Stimulated activated CD4-positive, alpha-beta T cell treated with anti-CD3 and anti-CD28 coated beads, Interleukin-1b, Interleukin-23, amount 100 ng/mL, for 48 hours (primary cell): Measurements from ENCODE around the gene PAPPA2.

Experiments used
- DNase-seq: peaks from one replicate; pipeline ENCODE4 v3.0.0-alpha.2; 2020

Gene PAPPA2

DNA sequence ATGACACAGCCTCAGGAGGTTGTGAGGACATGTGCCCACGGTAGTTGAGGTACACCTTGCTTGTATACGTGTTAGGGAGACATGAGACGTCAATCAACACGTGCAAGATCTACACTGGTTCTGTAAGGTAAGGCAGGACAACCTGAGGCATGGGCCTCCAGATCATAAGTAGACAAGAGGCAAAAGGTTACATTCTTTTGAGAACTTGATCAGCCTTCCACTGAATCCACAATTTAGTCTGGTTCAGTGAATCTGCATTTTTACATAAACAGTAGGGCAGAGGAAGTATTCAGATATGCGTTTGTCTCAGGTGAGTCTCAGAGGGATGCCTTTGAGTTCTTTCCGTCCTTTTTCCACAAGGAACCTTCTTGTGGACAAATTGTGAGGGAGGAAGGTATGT is 352.6 kb downstream of the PAPPA2 start:
- no peak for DNase-seq

- no peak for DNase-seq
These were observed 353.3 kb downstream of the PAPPA2 start for GRCh38 chr1:176816232-176816631.

DNA sequence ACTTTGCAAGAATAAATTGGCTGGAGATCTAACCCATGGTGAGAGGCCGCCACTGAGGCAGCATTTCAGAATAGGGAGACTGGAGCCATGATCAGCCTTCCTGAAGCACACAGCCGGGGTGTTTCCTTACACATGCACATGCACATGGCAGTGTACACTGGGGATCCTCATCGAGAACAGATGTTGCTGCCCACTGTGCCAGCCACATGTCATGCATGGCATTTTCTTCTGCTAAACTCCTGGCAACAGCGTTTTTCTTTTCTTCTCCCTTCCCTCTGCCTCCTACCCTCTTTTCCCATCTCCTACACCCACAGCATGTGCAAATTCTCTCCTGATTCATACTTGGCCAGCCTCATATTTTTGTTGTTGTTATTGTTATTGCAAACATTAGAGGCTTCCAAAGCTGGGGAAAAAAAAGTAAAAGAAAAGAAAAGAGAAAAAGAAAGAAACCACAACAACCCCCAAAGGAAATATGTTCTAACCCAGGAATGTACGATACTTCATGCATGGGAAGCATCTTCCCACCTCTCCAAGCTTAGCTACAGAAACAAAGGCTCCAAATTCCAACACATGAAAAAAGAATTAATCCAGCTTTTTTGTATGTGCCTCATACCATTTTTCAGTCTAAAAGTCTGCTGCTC is 357.5 kb downstream of the PAPPA2 start:
- DNase-seq: no peak

DNA sequence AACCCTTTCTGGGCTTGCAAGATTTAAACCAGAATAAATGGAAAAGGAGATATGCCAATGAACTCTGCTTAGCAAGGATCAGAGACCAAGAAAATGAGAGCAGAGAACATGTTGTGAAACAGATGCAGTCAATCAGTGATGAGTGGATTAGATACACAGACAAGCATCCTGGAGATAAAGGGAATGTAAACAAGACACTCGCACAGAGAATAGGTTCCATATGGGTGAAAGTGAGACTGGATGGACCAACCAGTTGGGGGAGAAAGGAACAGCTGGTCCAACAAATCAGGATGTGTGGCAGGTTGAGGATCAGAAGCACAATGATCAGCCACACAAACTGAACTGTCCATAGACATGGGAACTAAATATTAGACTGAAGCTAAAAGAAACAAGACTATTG is 363.3 kb downstream of the PAPPA2 start:
- no peak for DNase-seq

DNA sequence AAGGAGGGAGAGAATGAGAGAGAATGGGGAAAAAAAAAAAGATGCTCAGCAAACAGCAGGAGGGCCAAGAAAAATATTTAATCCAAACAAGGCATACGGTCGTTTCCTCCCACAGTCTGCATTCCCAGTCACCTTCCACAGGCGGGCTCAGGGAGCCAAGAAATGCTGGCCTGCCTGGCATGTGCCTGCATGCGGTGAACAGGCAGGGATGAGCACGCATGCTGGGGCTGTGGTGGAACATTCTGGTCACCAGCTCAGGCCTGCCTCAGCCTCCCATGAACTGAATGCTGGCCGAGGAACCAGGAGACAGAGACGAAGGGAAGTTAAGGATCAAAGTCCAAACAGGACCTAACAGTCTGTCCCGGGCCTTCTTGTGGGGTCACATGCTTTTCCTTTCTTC is 366.3 kb downstream of the PAPPA2 start:
- no peak for DNase-seq

DNA sequence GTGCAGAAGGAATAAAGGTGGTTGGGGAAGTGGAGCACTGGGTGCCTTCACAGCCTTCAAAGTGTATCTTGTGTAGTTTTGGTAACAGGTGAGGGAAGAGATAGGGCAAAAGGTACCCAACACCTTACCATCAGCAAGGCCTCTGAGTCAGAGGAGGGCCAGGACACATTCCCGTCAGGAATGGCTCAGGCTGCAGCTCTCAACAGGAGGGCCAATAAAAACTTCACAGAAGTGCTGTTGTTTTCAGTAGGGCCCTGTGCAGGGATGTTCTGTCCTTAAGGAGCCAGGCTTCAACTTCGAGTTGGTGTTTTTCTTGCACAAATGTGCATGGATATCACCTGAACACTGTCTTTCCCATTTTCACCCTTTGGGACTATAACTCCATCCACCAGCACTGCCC is 368.2 kb downstream of the PAPPA2 start:
- no peak for DNase-seq

DNA sequence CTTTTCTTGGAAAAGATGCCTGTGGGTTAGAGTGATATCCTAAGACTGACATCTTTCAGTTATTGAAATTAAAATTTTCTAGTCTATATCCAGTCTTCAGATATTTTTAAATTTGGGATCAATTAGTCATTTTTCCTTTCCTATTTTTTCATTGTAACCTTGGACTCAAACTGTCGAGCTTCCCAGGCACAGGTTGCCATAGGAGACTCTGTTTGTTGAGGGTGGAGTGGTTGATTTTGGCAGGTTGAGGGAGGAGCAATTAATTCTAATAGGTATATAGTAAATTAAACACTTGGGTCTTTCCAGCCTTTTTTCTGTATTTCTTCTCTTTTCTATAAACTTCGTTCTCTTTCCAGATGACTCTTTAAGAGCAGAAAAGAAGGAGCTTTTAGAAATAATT is 374.7 kb downstream of the PAPPA2 start:
- DNase-seq: no peak

DNA sequence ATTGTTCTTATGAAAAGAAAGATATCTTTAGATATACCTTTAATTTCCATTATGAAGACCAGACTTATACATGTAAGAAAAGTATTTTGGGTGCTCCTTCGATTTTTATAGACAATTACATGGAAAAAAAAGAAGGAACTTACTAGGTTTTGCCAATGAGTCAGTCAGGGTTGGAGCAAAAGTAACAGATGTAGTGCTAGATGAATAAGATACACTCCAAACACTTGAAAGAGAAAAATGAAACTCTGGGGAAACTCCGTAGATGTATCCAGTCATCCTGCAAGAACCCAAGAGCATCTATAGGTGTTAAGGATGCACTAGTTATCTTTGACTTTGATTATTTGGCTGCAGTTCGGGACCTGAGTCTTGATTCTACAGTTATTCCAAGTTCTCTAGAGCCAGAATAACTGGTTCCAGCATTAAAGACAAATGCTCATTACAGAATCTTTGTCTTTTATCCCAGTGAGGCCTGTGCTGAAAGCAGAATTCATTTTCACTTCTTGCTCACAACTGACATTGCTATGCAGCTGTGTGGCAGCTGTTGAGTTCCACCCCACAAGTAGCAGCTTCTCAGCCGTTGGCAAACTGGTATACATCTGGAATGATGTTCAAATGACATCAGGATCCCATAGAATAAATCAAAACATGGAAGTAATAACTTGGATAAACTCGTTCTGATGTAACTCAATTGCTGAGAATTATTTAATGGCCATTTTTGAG is 375.5 kb downstream of the PAPPA2 start:
- DNase-seq: no peak

DNA sequence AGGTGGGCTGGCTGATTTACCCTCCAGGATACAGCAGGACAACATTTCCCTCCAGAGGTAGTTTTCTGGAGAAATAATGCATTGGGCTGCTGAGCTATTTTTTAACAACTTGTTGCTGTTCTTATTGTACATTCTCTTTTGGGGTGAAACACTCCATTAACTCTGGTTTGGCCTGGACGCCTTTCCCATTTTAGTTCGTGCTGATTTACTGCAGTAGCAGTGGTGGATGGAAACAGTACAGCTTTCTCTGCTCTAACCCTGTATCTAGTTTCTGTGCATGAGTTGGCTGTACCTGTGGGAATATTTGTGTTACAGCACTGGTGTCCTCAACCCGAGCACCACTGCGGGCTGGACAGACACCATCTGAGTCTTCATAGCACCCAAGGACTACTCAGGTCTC is 376.2 kb downstream of the PAPPA2 start:
- no peak for DNase-seq

DNA sequence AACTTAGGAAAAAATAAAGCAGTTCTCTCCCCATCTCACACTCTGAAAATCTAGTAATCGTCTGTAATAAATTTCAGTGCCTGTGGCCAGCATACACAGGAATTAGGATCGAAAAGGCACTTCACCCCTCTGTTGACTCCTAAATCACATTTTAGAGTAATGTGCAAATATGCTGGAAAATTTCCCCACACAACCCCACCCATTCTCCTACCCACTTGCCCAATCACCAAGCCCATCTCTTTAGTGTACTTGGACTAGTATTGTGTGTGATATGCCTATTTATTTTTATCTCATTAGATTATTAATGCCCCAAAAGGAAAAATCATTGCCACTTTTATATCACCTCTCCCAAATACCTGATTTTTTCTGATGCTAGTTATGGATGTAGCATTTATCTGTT is 378.3 kb downstream of the PAPPA2 start:
- DNase-seq: no peak

DNA sequence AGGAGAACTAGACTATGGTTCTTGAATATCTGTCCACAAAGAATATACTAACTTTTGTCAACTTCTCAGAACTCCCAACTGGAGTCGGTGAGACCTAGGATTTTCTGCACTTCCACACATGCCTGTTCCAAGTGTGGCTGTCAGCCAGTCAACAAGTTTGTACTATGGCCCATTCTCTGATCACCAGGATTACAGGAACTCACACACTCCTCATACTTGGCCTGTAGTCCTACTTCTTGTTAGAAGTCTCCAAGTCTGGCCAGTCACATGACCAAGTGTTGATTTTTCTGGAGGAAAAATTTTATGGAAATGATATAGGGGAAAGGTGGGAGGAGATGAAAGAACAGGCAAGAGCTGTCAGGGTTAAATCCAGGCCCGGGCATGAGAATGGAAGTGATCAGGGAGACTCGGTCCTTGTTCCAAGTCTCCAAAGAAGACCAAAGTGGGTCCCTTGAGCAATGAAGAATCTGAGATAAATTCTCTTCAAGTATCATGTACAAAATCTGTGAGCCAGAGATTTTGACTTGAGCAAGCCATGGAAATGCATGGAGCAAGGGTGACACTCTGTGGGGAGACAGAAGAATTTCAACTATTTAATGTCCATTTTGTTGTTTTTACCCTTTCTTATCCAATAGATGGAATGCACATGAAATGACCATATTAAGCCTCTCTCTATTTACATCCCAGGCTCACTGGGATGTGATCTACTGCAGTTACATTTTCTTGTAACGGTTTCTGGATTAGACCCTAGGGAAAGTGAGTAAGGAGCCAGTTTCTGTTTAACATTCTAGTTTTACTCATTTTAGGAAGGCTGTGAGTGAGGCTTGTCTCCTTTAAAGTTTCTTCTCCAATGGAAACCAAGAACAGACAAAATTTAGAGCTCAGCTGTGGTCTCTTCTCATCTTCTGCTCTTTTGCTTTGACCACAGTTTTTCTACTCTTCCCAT is 380.6 kb downstream of the PAPPA2 start:
- DNase-seq: no peak

DNA sequence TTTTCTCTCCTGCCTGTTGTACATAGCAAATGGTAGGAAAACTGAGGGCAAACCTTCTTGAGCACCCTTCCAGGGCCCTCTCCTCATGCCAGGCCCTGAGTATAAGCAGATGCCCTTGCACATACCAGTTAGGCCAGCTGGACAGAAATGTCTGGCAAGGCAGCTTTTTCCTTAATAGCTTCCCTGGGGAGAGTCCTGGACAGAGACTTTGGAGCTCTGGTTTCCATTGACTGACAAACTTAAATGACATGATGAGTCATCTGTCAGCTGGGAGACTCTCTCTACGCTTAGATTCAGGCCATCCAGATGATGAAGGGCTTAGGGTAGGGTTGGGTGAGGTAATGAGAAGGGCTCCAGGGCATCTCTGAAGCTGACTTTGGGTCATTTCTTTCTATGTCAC is 384.1 kb downstream of the PAPPA2 start:
- DNase-seq: no peak

DNA sequence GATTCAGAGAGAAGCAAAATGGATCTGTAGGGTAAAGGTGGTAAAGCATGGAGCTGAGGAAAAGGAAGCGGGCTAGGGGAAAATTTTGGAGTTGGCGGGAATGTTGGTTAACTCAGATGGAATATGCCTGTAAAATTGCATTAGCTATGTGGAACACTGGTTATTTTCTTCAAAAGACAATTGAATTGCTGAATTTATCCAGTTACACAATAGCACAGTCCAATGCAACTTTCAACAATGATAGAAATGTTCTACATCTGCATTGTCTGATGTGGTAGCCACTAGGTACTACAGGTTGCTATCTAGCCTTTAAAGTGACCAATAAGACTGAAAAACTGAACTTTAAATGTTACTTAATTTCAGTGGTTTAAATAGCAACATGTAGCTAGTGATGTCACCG is 386.3 kb downstream of the PAPPA2 start:
- DNase-seq: no peak

GRCh38 chr1:176850871-176851270 is 387.9 kb downstream of the PAPPA2 start:
- no peak for DNase-seq

- DNase-seq: no peak
These were observed 389.1 kb downstream of the PAPPA2 start for GRCh38 chr1:176852124-176852523.

DNA sequence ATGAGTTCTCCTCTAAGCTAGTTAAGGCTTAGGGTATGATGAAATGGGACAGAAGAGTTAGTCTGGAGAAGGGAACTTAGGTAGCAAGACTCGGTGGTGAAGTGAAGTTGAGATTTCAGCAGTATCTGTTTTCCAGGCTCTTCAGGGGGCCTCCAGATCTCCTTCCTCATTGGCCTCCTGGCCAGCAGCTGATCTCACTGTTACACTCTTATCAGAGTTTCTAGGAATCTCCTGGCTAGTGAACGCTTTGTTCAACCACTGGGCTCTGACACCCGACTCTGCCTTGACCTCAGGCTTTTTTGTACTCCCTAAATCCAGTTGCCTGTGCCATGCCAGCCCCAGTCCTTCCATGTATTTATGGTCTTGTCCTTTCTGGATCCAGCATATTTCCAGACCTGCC is 390.5 kb downstream of the PAPPA2 start:
- no peak for DNase-seq

DNA sequence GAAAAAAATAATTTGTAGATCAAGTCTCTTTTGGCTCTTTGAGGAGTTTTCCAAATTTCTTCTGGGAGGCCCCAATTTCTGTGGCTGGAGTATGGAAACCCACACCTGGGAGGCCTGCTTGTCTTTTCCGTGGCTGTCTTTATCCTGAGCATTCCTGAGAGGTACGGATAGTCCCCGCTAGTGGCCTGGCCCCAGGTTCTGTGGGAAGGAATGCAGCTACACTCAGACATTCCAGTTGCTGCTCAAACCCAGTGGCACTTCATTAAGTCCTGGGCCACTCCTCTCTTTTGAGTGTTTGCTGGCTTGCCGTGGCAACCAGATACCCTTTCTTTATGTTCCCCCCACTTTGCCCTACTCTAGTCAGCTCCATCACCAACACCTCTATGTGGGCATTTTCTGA is 391.1 kb downstream of the PAPPA2 start:
- DNase-seq: no peak

DNA sequence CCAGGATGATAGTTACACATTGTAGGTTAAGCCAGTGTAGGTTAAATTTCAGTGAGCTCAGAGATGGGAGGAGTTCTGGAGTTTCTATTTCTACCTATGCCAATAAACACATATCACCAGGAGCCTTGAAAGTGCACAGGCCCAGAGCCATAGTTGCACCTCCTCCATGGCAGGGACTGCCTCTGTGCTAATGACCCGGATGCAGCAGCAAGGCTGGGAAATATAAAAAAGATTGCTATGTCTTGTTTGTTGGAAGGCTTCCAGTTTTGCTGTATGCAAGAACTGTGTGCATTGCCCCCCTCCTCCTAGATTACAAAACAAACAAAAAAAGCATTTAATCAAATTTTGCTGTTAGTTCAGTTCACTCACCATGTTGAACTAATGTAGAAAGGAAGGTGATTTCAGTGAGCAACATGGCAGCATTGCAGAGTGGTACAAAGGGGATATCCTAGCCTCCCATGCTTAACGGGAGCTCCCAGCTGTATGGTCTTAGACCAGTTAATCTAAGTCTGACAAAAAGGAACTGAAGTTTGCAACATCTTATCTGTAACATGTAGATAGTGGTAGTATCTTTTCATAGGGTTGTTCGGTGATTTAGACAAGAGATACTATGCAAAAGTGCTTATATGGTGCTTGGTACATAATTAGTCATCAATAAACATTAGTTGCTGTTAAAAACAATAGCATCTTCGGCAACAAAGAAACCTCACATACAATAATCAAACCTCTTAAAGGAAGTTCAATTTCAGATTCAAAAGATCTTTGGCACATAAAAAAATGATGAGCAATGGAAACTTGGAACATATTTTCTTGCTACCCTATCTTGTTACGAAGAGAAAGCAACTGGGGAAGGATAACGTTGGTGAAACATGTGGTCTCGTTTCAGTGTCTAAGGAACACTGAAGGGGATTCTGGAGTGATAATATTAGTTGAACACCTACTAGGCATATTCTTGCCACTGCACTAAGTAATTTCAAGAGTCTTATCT is 392.1 kb downstream of the PAPPA2 start:
- no peak for DNase-seq

- no peak for DNase-seq
These were observed 394.7 kb downstream of the PAPPA2 start for GRCh38 chr1:176857632-176858031.

DNA sequence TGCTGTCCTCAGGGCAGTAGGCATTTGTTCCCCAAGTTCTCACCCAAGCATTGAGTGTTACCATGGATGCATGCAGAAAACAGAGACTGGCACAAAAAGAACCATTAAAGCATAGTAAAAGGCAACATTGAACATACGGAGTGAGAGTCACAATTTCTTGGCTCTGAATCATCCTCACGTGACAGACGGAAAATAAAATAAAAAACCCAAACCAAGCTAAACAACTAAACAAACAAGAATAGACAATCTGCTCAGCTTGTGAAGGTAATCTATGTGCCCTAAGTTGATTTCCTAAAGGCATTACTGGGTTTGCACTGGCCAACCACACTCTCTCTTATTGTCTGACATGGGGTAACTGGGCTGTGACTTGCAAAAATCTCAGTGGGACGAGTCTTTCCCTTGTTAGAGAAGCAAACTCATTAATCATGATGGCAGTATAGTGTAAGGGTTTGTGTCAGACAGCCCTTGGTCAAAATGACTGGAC is 395.5 kb downstream of the PAPPA2 start:
- no peak for DNase-seq

GRCh38 chr1:176863613-176864012 is 400.6 kb downstream of the PAPPA2 start:
- no peak for DNase-seq

DNA sequence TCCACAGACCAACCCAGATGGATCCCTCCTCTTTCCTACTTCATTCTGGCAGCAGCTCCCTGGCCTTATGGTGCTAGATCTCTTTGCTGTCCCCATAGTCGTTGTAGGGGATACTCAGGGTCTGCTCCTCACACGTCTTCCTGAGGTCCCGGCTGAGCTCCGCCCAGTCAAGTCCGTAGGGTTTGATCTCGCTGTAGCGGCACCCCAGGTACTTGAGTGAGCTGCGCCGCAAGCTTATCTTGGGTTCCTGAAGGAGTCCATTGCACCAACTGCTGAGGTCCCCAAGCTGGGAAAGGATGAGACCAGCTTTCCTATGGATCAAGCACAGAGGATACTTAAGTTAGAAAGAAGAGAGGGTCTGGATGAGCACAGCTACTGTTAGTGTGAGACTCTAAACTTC is 401.2 kb downstream of the PAPPA2 start:
- DNase-seq: no peak
